SK-N-SH (cell line): ENCODE data around the gene IGFBP3. TPM values are rescaled to one million over a fixed set of nuclear protein-coding genes. Genes with fewer than 3 reads are reported as not detected.

ENCODE experiments used
- CTCF ChIA-PET: fragments of 300-600, 350-600 bp; formaldehyde crosslinking; extraction: SDS; loops from one replicate; lab custom pipeline; 2021; lab: Yijun Ruan, JAX
- POLR2A ChIA-PET: fragments of 350-600 bp; sonication (Branson Sonifier 250); formaldehyde crosslinking; extraction: SDS; loops from one replicate; lab custom pipeline; 2020; ENCODE audit warnings: antibody characterized with exemption, inconsistent platforms; lab: Yijun Ruan, JAX
- DNase-seq: peaks from one replicate; pipeline ENCODE4 v3.0.0; 2012
- H2AFZ ChIP-seq: fragments of 200-600 bp; sonication (generic); 2 replicates; pipeline ENCODE4 v1.8.1; 2016; ENCODE audit warnings: antibody characterized with exemption, mild to moderate bottlenecking, low read depth
- H3F3A ChIP-seq: fragments of 200-600 bp; sonication (generic); replicated peaks from 2 replicates; pipeline ENCODE3; 2016; ENCODE audit warnings: antibody characterized with exemption, mild to moderate bottlenecking; ENCODE audit not compliant: insufficient read depth
- H3K27ac ChIP-seq, 2 experiments: fragments of 200-500 bp in 1 of 2; fragments of 200-600 bp in 1 of 2; sonication (Bioruptor generic) in 1 of 2; sonication (generic), shearing (Covaris generic) in 1 of 2; 2 replicates each; pipeline versions ENCODE4 v1.5.1 to v1.6.1; 2014 to 2016; ENCODE audit warnings: low read depth in 2 of 2, inconsistent platforms in 1 of 2, low read length in 1 of 2, mild to moderate bottlenecking in 1 of 2, mixed read lengths in 1 of 2
- H3K27me3 ChIP-seq: fragments of 200-600 bp; sonication (generic), shearing (Covaris generic); 2 replicates; pipeline ENCODE4 v1.6.1; 2016; ENCODE audit warnings: mixed run types; ENCODE audit not compliant: insufficient read depth
- H3K36me3 ChIP-seq, 2 experiments: fragments of 200-500 bp in 1 of 2; fragments of 200-600 bp in 1 of 2; sonication (Bioruptor generic) in 1 of 2; sonication (generic) in 1 of 2; replicated peaks in 1 of 2; 2 replicates each; pipeline versions ENCODE3 to v1.5.1; 2014 to 2016; ENCODE audit warnings: low read length in 1 of 2, mild to moderate bottlenecking in 1 of 2; ENCODE audit not compliant: insufficient read depth in 2 of 2, control insufficient read depth in 1 of 2
- H3K4me1 ChIP-seq, 2 experiments: fragments of 200-500 bp in 1 of 2; fragments of 200-600 bp in 1 of 2; sonication (Bioruptor generic) in 1 of 2; sonication (generic), shearing (Covaris generic) in 1 of 2; 2 replicates each; pipeline versions ENCODE4 v1.5.1 to v1.6.1; 2014 to 2016; ENCODE audit warnings: low read depth in 1 of 2, low read length in 1 of 2, mixed run types in 1 of 2; ENCODE audit not compliant: insufficient read depth in 2 of 2, control insufficient read depth in 1 of 2
- H3K4me2 ChIP-seq: fragments of 200-600 bp; sonication (generic), shearing (Covaris generic); 2 replicates; pipeline ENCODE4 v1.6.1; 2017; ENCODE audit warnings: mixed run types
- H3K4me3 ChIP-seq, 2 experiments: fragments of 200-500 bp in 1 of 2; fragments of 200-600 bp in 1 of 2; sonication (Bioruptor generic) in 1 of 2; sonication (generic), shearing (Covaris generic) in 1 of 2; 2 replicates each; pipeline versions ENCODE4 v1.5.1 to v1.8.1; 2014 to 2016; ENCODE audit warnings: low read depth in 2 of 2, inconsistent platforms in 1 of 2, low read length in 1 of 2, mild to moderate bottlenecking in 1 of 2, mixed read lengths in 1 of 2, moderate library complexity in 1 of 2
- H3K79me2 ChIP-seq: fragments of 200-600 bp; sonication (generic); 2 replicates; pipeline ENCODE4 v1.8.1; 2017; ENCODE audit warnings: mild to moderate bottlenecking; ENCODE audit not compliant: insufficient read depth
- H3K9ac ChIP-seq: fragments of 200-600 bp; sonication (generic); 2 replicates; pipeline ENCODE4 v1.6.1; 2017; ENCODE audit warnings: mixed run types
- H3K9me2 ChIP-seq: fragments of 200-600 bp; sonication (generic); 2 replicates; pipeline ENCODE4 v1.6.1; 2017; ENCODE audit warnings: mixed run types
- H3K9me3 ChIP-seq: fragments of 200-600 bp; sonication (generic); 2 replicates; pipeline ENCODE4 v1.6.1; 2017; ENCODE audit warnings: mixed run types, mild to moderate bottlenecking, moderate library complexity
- H4K20me1 ChIP-seq: fragments of 200-600 bp; sonication (generic); 2 replicates; pipeline ENCODE4 v1.6.1; 2017; ENCODE audit warnings: mild to moderate bottlenecking, mixed run types; ENCODE audit not compliant: insufficient read depth
- CHD2 ChIP-seq: fragments of 150-350 bp; IDR thresholded peaks from 2 replicates; pipeline ENCODE4 v1.6.1; 2018; ENCODE audit warnings: low read length; ENCODE audit not compliant: partially characterized antibody
- ELF1 ChIP-seq: IDR thresholded peaks from 2 replicates; pipeline ENCODE4 v1.4.0; 2012
- EP300 ChIP-seq, 2 experiments: IDR thresholded peaks; 2 replicates each; pipeline versions ENCODE4 v1.4.0 to v1.6.1; 2012; ENCODE audit warnings: borderline replicate concordance in 1 of 2, low read depth in 1 of 2, low read length in 1 of 2
- FOSL2 ChIP-seq: IDR thresholded peaks from 2 replicates; pipeline ENCODE4 v1.4.0; 2012; ENCODE audit warnings: low read depth, mild to moderate bottlenecking, moderate library complexity, borderline replicate concordance
- FOXJ3 ChIP-seq: sonication (generic); formaldehyde crosslinking; IDR thresholded peaks from 2 replicates; pipeline ENCODE4 v1.5.1; 2020; ENCODE audit warnings: mild to moderate bottlenecking, missing genetic modification reagents
- FOXM1 ChIP-seq: IDR thresholded peaks from 2 replicates; pipeline ENCODE4 v1.4.0; 2012; ENCODE audit warnings: low read depth, mild to moderate bottlenecking
- GABPA ChIP-seq: IDR thresholded peaks from 2 replicates; pipeline ENCODE4 v1.4.0; 2012; ENCODE audit warnings: low read depth, mild to moderate bottlenecking
- MEF2A ChIP-seq: IDR thresholded peaks from 2 replicates; pipeline ENCODE4 v1.4.0; 2012; ENCODE audit warnings: low read depth, borderline replicate concordance
- NRF1 ChIP-seq: IDR thresholded peaks from 2 replicates; pipeline ENCODE4 v1.6.1; 2012; ENCODE audit warnings: low read depth, mild to moderate bottlenecking, low read length
- RCOR1 ChIP-seq: fragments of 150-350 bp; IDR thresholded peaks from 2 replicates; pipeline ENCODE4 v1.6.1; 2017; ENCODE audit warnings: antibody characterized with exemption, low read length
- RFX5 ChIP-seq: IDR thresholded peaks from 2 replicates; pipeline ENCODE4 v1.6.1; 2012; ENCODE audit warnings: mild to moderate bottlenecking, improper control_type of control experiment, low read length
- RXRA ChIP-seq: IDR thresholded peaks from 2 replicates; pipeline ENCODE4 v1.4.0; 2012; ENCODE audit warnings: low read depth, mild to moderate bottlenecking, borderline replicate concordance
- SMC3 ChIP-seq: IDR thresholded peaks from 2 replicates; pipeline ENCODE4 v1.6.1; 2012; ENCODE audit warnings: low read depth, low read length, improper control_type of control experiment
- TCF12 ChIP-seq: IDR thresholded peaks from 2 replicates; pipeline ENCODE4 v1.4.0; 2012
- TEAD4 ChIP-seq: IDR thresholded peaks from 2 replicates; pipeline ENCODE4 v1.4.0; 2012; ENCODE audit warnings: mild to moderate bottlenecking, borderline replicate concordance; ENCODE audit not compliant: insufficient read depth
- YY1 ChIP-seq: IDR thresholded peaks from 2 replicates; pipeline ENCODE4 v1.4.0; 2012; ENCODE audit warnings: low read depth, mild to moderate bottlenecking
- ZBTB33 ChIP-seq: IDR thresholded peaks from 2 replicates; pipeline ENCODE4 v1.4.0; 2012; ENCODE audit warnings: low read depth, borderline replicate concordance
- WGBS: methylation state at CpG from one replicate; pipeline ENCODE4 v1.1.6; 2017; ENCODE audit warnings: low lambda C conversion rate; 5-methylcytosine and 5-hydroxymethylcytosine counted together
- polyA plus RNA-seq, 3 experiments: library from polyadenylated mRNA; depleted of rRNA; stranded (reverse); fragments of >200 nt; gene quantifications; 2 replicates each; pipeline ENCODE4 v1.2.3, GENCODE V29; 2012
- TF ChIP-seq, protein P1 (sequence below): fragments of 150-350 bp; IDR thresholded peaks from 2 replicates; pipeline ENCODE4 v1.6.1; 2016; ENCODE audit warnings: mild to moderate bottlenecking, low read depth, low read length

IGFBP3 gene
- polyA plus RNA-seq, 1 of the 3 experiments (the other 2 are of a cell fraction), result 51.2 TPM

GRCh38 chr7:45881280-45881758 is 39.8 kb downstream of the IGFBP3 start:
- no peak for DNase-seq
- no peak overlapping the region for H3K27ac ChIP-seq
- no peaks in the 10 kb centered on the region for H3K9me3 ChIP-seq
- H3K4me3 ChIP-seq, result no peak overlapping the region
- ChIA-PET POLR2A (no interaction called here), CTCF (interaction anchor here (1.0 to 1.4 kb wide), 2 partner anchors 42 kb away, joined by 4 to 6 read pairs; no protein-coding TSS in a partner anchor)
- no peaks in the 10 kb centered on the region for H3K4me1 ChIP-seq
- no peaks in the 10 kb centered on the region for H3F3A ChIP-seq
- H2AFZ ChIP-seq, result no peak overlapping the region
- TF ChIP-seq FOXM1, result no peak
- no peak for TF ChIP-seq ZBTB33
- TF ChIP-seq GABPA, result no peak
- no peak for TF ChIP-seq FOXJ3
- no peak for TF ChIP-seq SMC3
- no peak for TF ChIP-seq NRF1
- TF ChIP-seq YY1, result no peak
- TF ChIP-seq TCF12, result no peak
- TF ChIP-seq, all 33 proteins: peak for 0
- no peaks in the 10 kb centered on the region for H3K79me2 ChIP-seq
- no peaks in the 10 kb centered on the region for H3K36me3 ChIP-seq
- H3K27me3 ChIP-seq, result no peaks in the 10 kb centered on the region
- no peak overlapping the region for H3K9ac ChIP-seq
- H4K20me1 ChIP-seq, result no peaks in the 10 kb centered on the region
- WGBS, result 65% methylated on average over 9 of the region's 9 CpGs
- no peak overlapping the region for H3K4me2 ChIP-seq
- no peaks in the 10 kb centered on the region for H3K9me2 ChIP-seq

DNA sequence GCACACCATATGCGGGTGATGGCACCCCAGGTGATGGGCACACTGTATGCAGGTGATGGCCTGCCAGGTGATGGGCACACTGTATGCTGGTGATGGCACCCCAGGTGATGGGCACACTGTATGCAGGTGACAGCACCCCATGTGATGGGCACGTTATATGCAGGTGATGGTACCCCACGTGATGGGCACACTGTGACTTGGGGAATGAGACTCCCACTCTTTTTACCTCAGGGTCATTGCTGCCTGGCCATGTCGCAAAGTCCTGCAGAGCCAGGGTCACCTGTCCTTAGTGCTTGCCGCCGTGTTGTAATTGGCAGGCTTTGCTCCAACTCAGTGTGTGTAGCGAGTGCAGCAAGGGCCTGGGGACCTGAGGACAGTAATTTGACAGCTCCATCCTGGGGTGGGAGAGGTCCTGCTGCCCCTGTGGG is 40.6 kb downstream of the IGFBP3 start:
- Histone ChIP-seq H3K9ac (no peak overlapping the region), H3K36me3 (no peaks in the 10 kb centered on the region), H3K27ac (no peak overlapping the region), H3K79me2 (no peaks in the 10 kb centered on the region), H3F3A (no peaks in the 10 kb centered on the region), H2AFZ (no peak overlapping the region), H3K4me3 (no peak overlapping the region), H3K9me2 (no peaks in the 10 kb centered on the region), H3K4me2 (no peak overlapping the region), H4K20me1 (no peaks in the 10 kb centered on the region), H3K9me3 (no peaks in the 10 kb centered on the region), H3K4me1 (no peaks in the 10 kb centered on the region), H3K27me3 (no peaks in the 10 kb centered on the region)
- TF ChIP-seq RXRA, result no peak
- TF ChIP-seq, protein P1, sequence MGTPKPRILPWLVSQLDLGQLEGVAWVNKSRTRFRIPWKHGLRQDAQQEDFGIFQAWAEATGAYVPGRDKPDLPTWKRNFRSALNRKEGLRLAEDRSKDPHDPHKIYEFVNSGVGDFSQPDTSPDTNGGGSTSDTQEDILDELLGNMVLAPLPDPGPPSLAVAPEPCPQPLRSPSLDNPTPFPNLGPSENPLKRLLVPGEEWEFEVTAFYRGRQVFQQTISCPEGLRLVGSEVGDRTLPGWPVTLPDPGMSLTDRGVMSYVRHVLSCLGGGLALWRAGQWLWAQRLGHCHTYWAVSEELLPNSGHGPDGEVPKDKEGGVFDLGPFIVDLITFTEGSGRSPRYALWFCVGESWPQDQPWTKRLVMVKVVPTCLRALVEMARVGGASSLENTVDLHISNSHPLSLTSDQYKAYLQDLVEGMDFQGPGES, result no peak
- no peak for TF ChIP-seq TEAD4
- TF ChIP-seq FOSL2, result no peak
- no peak for TF ChIP-seq RFX5
- no peak for TF ChIP-seq EP300 (IDR thresholded peaks at IDR 0.05; ENCODE audit: borderline replicate concordance in 1 of 2, low read depth in 1 of 2, low read length in 1 of 2)
- no peak for TF ChIP-seq SMC3
- no peak for TF ChIP-seq CHD2
- TF ChIP-seq MEF2A, result no peak
- no peak for TF ChIP-seq GABPA
- TF ChIP-seq ELF1, result no peak
- no peak for TF ChIP-seq RCOR1
- WGBS, result 58% methylated on average over 7 of the region's 7 CpGs
- ChIA-PET CTCF (interaction anchor here (1.0 kb wide), 1 partner anchor 43 kb away, joined by 4 read pairs; no protein-coding TSS in a partner anchor), POLR2A (no interaction called here)
- no peak for DNase-seq
